ENCODE data around the gene NDUFB7.

DNA sequence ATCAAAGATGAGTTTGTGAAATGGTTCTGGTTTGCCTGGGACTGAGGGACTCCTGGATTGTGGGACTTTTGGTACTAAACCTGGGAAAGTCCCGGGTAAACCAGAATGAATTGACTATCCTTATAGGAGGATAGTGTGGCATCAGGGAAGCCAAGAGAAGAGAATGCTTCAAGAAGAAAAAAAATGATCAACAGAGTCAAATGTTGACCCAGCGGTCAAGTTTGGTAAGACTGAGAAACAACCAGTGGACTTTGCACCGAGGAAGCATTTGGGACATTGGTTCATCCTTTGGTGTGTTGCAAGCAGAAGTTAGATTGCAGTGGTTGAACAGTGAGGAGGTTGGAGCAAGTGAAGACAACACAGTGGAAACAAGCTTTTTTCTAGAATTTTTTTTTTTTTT is 44.5 kb upstream of the NDUFB7 start:
- TF ChIP-seq POLR2AphosphoS5 (IDR thresholded peaks at IDR 0.05) (no peak), POLR2A (IDR thresholded peaks at IDR 0.05) (no peak)
- TF ChIP-seq, protein P1, sequence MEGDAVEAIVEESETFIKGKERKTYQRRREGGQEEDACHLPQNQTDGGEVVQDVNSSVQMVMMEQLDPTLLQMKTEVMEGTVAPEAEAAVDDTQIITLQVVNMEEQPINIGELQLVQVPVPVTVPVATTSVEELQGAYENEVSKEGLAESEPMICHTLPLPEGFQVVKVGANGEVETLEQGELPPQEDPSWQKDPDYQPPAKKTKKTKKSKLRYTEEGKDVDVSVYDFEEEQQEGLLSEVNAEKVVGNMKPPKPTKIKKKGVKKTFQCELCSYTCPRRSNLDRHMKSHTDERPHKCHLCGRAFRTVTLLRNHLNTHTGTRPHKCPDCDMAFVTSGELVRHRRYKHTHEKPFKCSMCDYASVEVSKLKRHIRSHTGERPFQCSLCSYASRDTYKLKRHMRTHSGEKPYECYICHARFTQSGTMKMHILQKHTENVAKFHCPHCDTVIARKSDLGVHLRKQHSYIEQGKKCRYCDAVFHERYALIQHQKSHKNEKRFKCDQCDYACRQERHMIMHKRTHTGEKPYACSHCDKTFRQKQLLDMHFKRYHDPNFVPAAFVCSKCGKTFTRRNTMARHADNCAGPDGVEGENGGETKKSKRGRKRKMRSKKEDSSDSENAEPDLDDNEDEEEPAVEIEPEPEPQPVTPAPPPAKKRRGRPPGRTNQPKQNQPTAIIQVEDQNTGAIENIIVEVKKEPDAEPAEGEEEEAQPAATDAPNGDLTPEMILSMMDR (IDR thresholded peaks at IDR 0.05): no peak
